SK-N-MC (cell line): ENCODE data around the gene NPAS1.
"Not testable (repeated sequence)": the region's sequence is repeated elsewhere in the genome, so short reads cannot be mapped to it uniquely, and the experiment has no call there.

Source experiments
- EZH2 ChIP-seq: fragments of 200-600 bp; sonication (generic); IDR thresholded peaks from one replicate; pipeline ENCODE4 v1.6.1; 2017; ENCODE audit warnings: antibody characterized with exemption
- POLR2AphosphoS5 ChIP-seq: IDR thresholded peaks from 2 replicates; pipeline ENCODE4 v1.6.1; 2012; ENCODE audit warnings: mild to moderate bottlenecking, low read depth, low read length, borderline replicate concordance

- not testable (repeated sequence) for TF ChIP-seq EZH2, POLR2AphosphoS5
These were observed 9.1 kb upstream of the NPAS1 start for GRCh38 chr19:47010549-47010948.
